Trophoblast cell (in vitro differentiated cells and primary cell): ENCODE data around the gene SLIT3.

Source experiments
- DNase-seq, 2 donors: peaks; one replicate each; pipeline ENCODE4 v3.0.0-alpha.2; 2016
- H2AFZ ChIP-seq: 2 replicates; pipeline ENCODE4 v1.6.1; 2013; ENCODE audit warnings: low read length, moderate library complexity, mild to moderate bottlenecking; ENCODE audit not compliant: insufficient read depth, poor library complexity
- H2AK5ac ChIP-seq: 2 replicates; pipeline ENCODE4 v1.6.1; 2013; ENCODE audit warnings: mild to moderate bottlenecking, low read length
- H2BK120ac ChIP-seq: 2 replicates; pipeline ENCODE4 v1.6.1; 2013; ENCODE audit warnings: low read length, mild to moderate bottlenecking, moderate library complexity; ENCODE audit not compliant: insufficient read depth, poor library complexity
- H2BK12ac ChIP-seq: 2 replicates; pipeline ENCODE4 v1.6.1; 2013; ENCODE audit warnings: mild to moderate bottlenecking, low read length, moderate library complexity
- H2BK5ac ChIP-seq: 2 replicates; pipeline ENCODE4 v1.6.1; 2013; ENCODE audit warnings: low read length, low read depth, moderate library complexity, mild to moderate bottlenecking; ENCODE audit not compliant: poor library complexity
- H3K14ac ChIP-seq: 2 replicates; pipeline ENCODE4 v1.6.1; 2013; ENCODE audit warnings: mild to moderate bottlenecking, low read length
- H3K18ac ChIP-seq: 2 replicates; pipeline ENCODE4 v1.6.1; 2013; ENCODE audit warnings: mild to moderate bottlenecking, low read length
- H3K23ac ChIP-seq: 2 replicates; pipeline ENCODE4 v1.6.1; 2013; ENCODE audit warnings: low read length
- H3K27ac ChIP-seq: 2 replicates; pipeline ENCODE4 v1.5.1; 2013; ENCODE audit warnings: low read depth, mild to moderate bottlenecking, inconsistent platforms, low read length, moderate library complexity
- H3K27me3 ChIP-seq: 2 replicates; pipeline ENCODE4 v1.6.1; 2013; ENCODE audit warnings: inconsistent platforms, mild to moderate bottlenecking, low read length, moderate library complexity; ENCODE audit not compliant: insufficient read depth
- H3K36me3 ChIP-seq, 2 experiments: 1 replicate in 1 of 2; 2 replicates in 1 of 2; pipeline ENCODE4 v1.6.1; 2013; ENCODE audit warnings: low read length in 2 of 2, mild to moderate bottlenecking in 2 of 2, moderate library complexity in 1 of 2; ENCODE audit not compliant: insufficient read depth in 2 of 2, control insufficient read depth in 1 of 2
- H3K4ac ChIP-seq: 2 replicates; pipeline ENCODE4 v1.6.1; 2013; ENCODE audit warnings: low read depth, mild to moderate bottlenecking, low read length, moderate library complexity
- H3K4me1 ChIP-seq, 2 experiments: 1 replicate in 1 of 2; 2 replicates in 1 of 2; pipeline ENCODE4 v1.6.1; 2013; ENCODE audit warnings: low read length in 2 of 2, mild to moderate bottlenecking in 2 of 2, moderate library complexity in 1 of 2; ENCODE audit not compliant: insufficient read depth in 2 of 2, control insufficient read depth in 1 of 2
- H3K4me2 ChIP-seq: 2 replicates; pipeline ENCODE4 v1.6.1; 2013; ENCODE audit warnings: inconsistent platforms, mild to moderate bottlenecking, low read length, moderate library complexity
- H3K4me3 ChIP-seq: 2 replicates; pipeline ENCODE4 v1.5.1; 2013; ENCODE audit warnings: mild to moderate bottlenecking, low read depth, low read length, inconsistent platforms
- H3K79me1 ChIP-seq: one replicate; pipeline ENCODE4 v1.6.1; 2013; ENCODE audit warnings: low read length
- H3K79me2 ChIP-seq: 2 replicates; pipeline ENCODE4 v1.6.1; 2013; ENCODE audit warnings: low read length, mild to moderate bottlenecking; ENCODE audit not compliant: control insufficient read depth, insufficient read depth, poor library complexity
- H3K9ac ChIP-seq: 2 replicates; pipeline ENCODE4 v1.6.1; 2013; ENCODE audit warnings: mild to moderate bottlenecking, low read length
- H3K9me3 ChIP-seq: 2 replicates; pipeline ENCODE4 v1.6.1; 2013; ENCODE audit warnings: low read depth, mild to moderate bottlenecking, control low read depth, inconsistent platforms, low read length; ENCODE audit not compliant: insufficient read depth
- H4K12ac ChIP-seq: 2 replicates; pipeline ENCODE4 v1.6.1; 2013; ENCODE audit warnings: low read depth, mild to moderate bottlenecking, low read length, moderate library complexity
- H4K8ac ChIP-seq: 2 replicates; pipeline ENCODE4 v1.6.1; 2013; ENCODE audit warnings: low read depth, mild to moderate bottlenecking, low read length, moderate library complexity
- H4K91ac ChIP-seq: one replicate; pipeline ENCODE4 v1.6.1; 2013; ENCODE audit warnings: low read depth, mild to moderate bottlenecking, low read length, moderate library complexity
- WGBS: extraction: QIAGEN DNeasy Blood & Tissue Kit; methylation state at CpG from one replicate; pipeline ENCODE4 v1.1.7; 2013; ENCODE audit warnings: missing lambda C conversion rate; ENCODE audit not compliant: insufficient read length, insufficient coverage; ENCODE audit errors: extremely low coverage; 5-methylcytosine and 5-hydroxymethylcytosine counted together

The SLIT3 gene

DNA sequence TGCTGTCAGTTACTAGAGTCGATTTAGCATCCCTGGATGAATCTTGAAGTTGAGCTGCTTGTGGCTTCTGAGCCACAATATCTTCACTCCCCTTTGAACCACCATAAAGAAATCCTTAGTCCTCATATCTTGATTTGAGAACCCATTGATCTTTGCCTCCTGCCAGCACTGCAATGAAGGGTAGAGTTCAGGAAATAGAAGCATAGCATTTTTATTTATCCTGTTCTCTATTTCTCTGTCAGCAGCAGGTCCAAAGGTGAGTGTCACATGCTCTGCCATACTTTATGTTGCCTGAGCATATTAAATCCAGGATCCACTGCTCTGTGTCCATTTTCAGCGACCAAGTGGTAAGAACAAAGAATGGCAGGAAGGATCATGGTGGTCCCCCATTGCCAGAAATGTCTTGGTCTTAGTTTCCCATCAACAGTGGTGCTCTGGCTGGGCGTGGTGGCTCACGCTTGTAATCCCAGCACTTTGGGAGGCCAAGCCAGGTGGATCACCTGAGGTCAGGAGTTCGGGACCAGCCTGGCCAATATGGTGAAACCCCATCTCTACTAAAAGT, 641.6 kb downstream of the SLIT3 start:
- Histone ChIP-seq H2BK120ac (no peak overlapping the region), H3K9me3 (peaks cover 1% of the 10 kb centered on the region), H3K27ac (no peak overlapping the region), H3K18ac (no peak overlapping the region), H3K23ac (no peak overlapping the region), H2AFZ (no peak overlapping the region), H2BK12ac (no peak overlapping the region), H3K4me3 (no peak overlapping the region), H3K9ac (no peak overlapping the region), H3K14ac (no peak overlapping the region), H3K4me2 (no peak overlapping the region), H4K91ac (no peak overlapping the region), H4K12ac (no peak overlapping the region), H3K4me1 (no peaks in the 10 kb centered on the region), H3K27me3 (no peaks in the 10 kb centered on the region), H4K8ac (no peak overlapping the region), H2AK5ac (no peak overlapping the region), H3K79me1 (no peaks in the 10 kb centered on the region), H3K79me2 (no peaks in the 10 kb centered on the region), H2BK5ac (no peak overlapping the region), H3K4ac (no peak overlapping the region), H3K36me3 (peaks cover 4 to 10% of the 10 kb centered on the region in 2 experiments)
- no CpG with 5 or more reads among the region's 5 CpGs for WGBS
- DNase-seq = no peak

DNA sequence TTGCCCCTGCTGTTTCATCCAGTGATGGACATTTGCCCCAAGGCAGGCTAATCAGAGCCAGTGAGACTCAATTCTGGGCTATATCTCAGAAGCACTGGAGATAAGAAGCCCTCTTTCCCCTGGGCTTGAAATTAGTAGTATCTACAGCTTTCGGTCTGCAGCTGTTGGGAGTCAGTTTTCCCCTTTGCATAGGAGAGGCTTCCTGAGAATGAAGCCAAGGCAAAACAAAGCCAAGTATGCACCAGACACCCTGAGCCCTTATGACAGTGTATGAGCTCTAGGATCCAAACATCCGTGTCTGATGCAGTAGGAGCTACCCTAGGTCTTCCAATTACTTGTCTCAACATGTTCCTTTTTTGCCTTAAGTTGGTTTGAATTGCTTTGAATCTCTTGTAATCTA, 642.5 kb downstream of the SLIT3 start:
- H2AFZ ChIP-seq = no peak overlapping the region

DNA sequence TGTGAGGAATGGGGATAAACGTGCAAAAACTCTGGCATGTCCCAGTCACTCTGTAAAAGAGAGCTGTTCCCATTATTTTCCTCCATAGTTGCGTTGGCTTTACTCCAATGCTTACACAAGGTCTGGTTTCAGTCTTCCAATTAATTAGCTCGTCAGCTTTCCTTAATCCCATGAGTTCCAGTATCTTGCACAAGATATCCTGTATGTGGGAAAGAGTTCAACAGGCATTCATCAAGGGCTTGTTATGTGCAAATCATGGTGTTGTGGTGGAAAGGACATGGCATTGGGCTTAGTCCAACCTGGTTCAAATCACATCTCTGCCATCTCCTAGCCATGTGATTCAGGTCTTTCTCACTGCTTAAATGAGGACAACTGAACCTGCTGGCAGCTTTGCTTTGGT, 644.3 kb downstream of the SLIT3 start:
- H3K18ac ChIP-seq = no peak overlapping the region
- H3K4ac ChIP-seq = no peak overlapping the region
- no CpG with 5 or more reads among the region's 3 CpGs for WGBS
- H3K27me3 ChIP-seq = no peaks in the 10 kb centered on the region
- H2AFZ ChIP-seq = no peak overlapping the region
- H4K12ac ChIP-seq = no peak overlapping the region
- H3K4me3 ChIP-seq = no peak overlapping the region
- no peak overlapping the region for H3K4me2 ChIP-seq
- H3K23ac ChIP-seq = no peak overlapping the region
- no peak overlapping the region for H3K14ac ChIP-seq
- H3K79me2 ChIP-seq = no peaks in the 10 kb centered on the region
- H2BK5ac ChIP-seq = no peak overlapping the region
- H3K4me1 ChIP-seq = peaks cover 0 to 2% of the 10 kb centered on the region in 2 experiments
- H4K8ac ChIP-seq = no peak overlapping the region
- peaks cover 0 to 2% of the 10 kb centered on the region in 2 experiments for H3K36me3 ChIP-seq
- no peak overlapping the region for H2BK12ac ChIP-seq
- no peak overlapping the region for H2BK120ac ChIP-seq
- H3K9ac ChIP-seq = no peak overlapping the region
- H3K27ac ChIP-seq = no peak overlapping the region
- H3K9me3 ChIP-seq = peaks cover 1% of the 10 kb centered on the region
- no peak for DNase-seq
- no peak overlapping the region for H4K91ac ChIP-seq
- no peaks in the 10 kb centered on the region for H3K79me1 ChIP-seq
- H2AK5ac ChIP-seq = no peak overlapping the region

More for the DNA sequence above, 642.5 kb downstream of the SLIT3 start:
- Histone ChIP-seq H3K27me3 (no peaks in the 10 kb centered on the region), H3K27ac (no peak overlapping the region), H3K79me1 (no peaks in the 10 kb centered on the region), H2BK12ac (no peak overlapping the region), H4K8ac (no peak overlapping the region), H3K9ac (no peak overlapping the region), H3K79me2 (no peaks in the 10 kb centered on the region), H3K9me3 (peaks cover 1% of the 10 kb centered on the region), H2BK5ac (no peak overlapping the region), H3K4me1 (peaks cover 0 to 2% of the 10 kb centered on the region in 2 experiments), H3K14ac (no peak overlapping the region), H3K4me3 (no peak overlapping the region), H2AK5ac (no peak overlapping the region), H3K23ac (no peak overlapping the region), H3K4me2 (no peak overlapping the region), H3K36me3 (peaks cover 2 to 6% of the 10 kb centered on the region in 2 experiments), H4K12ac (no peak overlapping the region), H3K4ac (no peak overlapping the region), H2BK120ac (no peak overlapping the region), H3K18ac (no peak overlapping the region), H4K91ac (no peak overlapping the region)
- no CpG with 5 or more reads among the region's 2 CpGs for WGBS
- DNase-seq = no peak

DNA sequence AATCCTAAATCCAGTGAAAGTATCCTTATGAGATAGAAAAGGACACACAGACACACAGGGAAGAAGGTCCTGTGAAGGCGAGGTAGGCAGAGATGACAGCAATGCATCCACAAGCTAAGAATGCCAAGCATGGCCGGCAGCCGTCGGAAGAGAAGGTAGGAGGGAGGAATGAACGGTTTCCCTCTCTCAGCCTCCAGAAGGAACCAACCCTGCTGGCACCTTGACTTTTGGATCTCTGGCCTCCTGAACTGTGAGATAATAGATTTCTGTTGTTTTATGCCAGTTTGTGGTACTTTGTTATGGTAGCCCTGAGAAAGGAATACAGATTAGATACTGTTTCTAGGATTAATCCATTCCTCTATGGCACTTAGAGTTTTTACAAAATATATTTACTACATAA, 645.6 kb downstream of the SLIT3 start:
- no CpG with 5 or more reads among the region's 5 CpGs for WGBS
- H3K79me1 ChIP-seq = no peaks in the 10 kb centered on the region

More for the DNA sequence above, 645.6 kb downstream of the SLIT3 start:
- peak in 1 of 2 donors; percentile 50 for DNase-seq
- Histone ChIP-seq H3K4ac (no peak overlapping the region), H2AK5ac (no peak overlapping the region), H4K91ac (no peak overlapping the region), H3K27ac (no peak overlapping the region), H3K36me3 (no peaks in the 10 kb centered on the region), H3K4me3 (no peak overlapping the region), H3K27me3 (no peaks in the 10 kb centered on the region), H2BK12ac (no peak overlapping the region), H2AFZ (no peak overlapping the region), H2BK120ac (no peak overlapping the region), H4K8ac (no peak overlapping the region), H3K4me1 (peaks cover 0 to 2% of the 10 kb centered on the region in 2 experiments), H3K14ac (no peak overlapping the region), H3K9me3 (no peaks in the 10 kb centered on the region), H3K23ac (no peak overlapping the region), H3K79me2 (no peaks in the 10 kb centered on the region), H2BK5ac (no peak overlapping the region), H4K12ac (no peak overlapping the region), H3K4me2 (no peak overlapping the region), H3K9ac (no peak overlapping the region), H3K18ac (no peak overlapping the region)
